Endothelial cell of umbilical vein (primary cell): ENCODE measurements around the gene MMADHC.

ENCODE experiments used
- POLR2A ChIP-seq: IDR thresholded peaks from 2 replicates; pipeline ENCODE4 v1.6.1; 2012; ENCODE audit warnings: low read depth, mild to moderate bottlenecking, control low read depth, low read length
- POLR2AphosphoS5 ChIP-seq: IDR thresholded peaks from 2 replicates; pipeline ENCODE4 v1.6.1; 2012; ENCODE audit warnings: low read depth, mild to moderate bottlenecking, control low read depth, low read length, moderate library complexity; ENCODE audit not compliant: insufficient read depth
- TF ChIP-seq, protein P1 (sequence below), 2 donors: IDR thresholded peaks; 1 replicate in 1 of 2; 2 replicates in 1 of 2; pipeline ENCODE4 v1.5.1; 2011; ENCODE audit warnings: low read length in 2 of 2, mild to moderate bottlenecking in 2 of 2, moderate library complexity in 2 of 2, control low read depth in 1 of 2, inconsistent platforms in 1 of 2, low read depth in 1 of 2; ENCODE audit not compliant: insufficient read depth in 1 of 2; ENCODE audit errors: extremely low read depth in 1 of 2

DNA sequence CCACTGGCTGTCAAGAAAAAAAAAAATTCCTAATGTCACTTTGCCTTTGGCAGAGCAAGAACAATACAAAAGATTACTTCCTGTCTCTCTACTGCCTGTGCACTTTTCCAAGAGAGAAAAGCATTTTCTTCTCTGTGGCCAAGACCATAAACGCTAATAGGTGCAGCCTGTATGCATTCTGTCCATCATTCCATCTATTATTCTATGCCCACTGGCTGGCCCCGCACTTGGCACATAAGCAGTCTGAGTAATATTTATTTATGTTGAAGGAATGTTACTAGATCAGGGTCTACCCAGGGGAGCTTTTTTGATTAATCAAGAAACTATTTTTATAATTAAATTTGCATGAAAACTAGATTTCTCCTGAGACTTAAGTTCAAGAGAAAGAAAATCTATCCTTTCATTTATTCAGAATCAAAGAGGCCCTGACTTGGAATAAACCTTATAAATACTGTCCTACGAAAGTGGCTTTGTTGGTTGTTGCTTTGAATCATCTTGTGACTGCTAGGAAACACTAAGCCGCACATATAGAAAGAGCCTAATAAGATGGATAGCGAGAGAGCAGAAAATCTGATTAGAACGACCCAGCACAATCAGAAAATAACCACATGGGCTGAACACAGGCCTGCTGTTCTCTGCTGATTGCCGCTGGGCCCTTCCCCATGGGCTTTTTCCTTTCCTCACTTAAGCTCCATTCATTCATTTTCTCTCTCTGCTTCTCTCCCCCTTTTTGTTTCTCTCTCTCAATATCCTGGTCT is 59.4 kb downstream of the MMADHC start:
- TF ChIP-seq, protein P1, sequence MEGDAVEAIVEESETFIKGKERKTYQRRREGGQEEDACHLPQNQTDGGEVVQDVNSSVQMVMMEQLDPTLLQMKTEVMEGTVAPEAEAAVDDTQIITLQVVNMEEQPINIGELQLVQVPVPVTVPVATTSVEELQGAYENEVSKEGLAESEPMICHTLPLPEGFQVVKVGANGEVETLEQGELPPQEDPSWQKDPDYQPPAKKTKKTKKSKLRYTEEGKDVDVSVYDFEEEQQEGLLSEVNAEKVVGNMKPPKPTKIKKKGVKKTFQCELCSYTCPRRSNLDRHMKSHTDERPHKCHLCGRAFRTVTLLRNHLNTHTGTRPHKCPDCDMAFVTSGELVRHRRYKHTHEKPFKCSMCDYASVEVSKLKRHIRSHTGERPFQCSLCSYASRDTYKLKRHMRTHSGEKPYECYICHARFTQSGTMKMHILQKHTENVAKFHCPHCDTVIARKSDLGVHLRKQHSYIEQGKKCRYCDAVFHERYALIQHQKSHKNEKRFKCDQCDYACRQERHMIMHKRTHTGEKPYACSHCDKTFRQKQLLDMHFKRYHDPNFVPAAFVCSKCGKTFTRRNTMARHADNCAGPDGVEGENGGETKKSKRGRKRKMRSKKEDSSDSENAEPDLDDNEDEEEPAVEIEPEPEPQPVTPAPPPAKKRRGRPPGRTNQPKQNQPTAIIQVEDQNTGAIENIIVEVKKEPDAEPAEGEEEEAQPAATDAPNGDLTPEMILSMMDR (IDR thresholded peaks at IDR 0.05; ENCODE audit: extremely low read depth in 1 of 2, insufficient read depth in 1 of 2, low read depth in 1 of 2, low read length in 2 of 2), result no peak
- TF ChIP-seq POLR2A (no peak), POLR2AphosphoS5 (no peak)
